HepG2 (cell line): ENCODE measurements around the gene DAPK1. TPM values are rescaled to one million over a fixed set of nuclear protein-coding genes. Genes with fewer than 3 reads are reported as not detected.

Source experiments
- ATF4 ChIP-seq, 2 experiments: fragments of 450-650 bp in 1 of 2; sonication (generic) in 1 of 2; formaldehyde crosslinking; IDR thresholded peaks; 2 replicates each; pipeline versions ENCODE4 v1.5.0 to v1.8.0; 2020 to 2022; ENCODE audit warnings: mild to moderate bottlenecking in 1 of 2, missing genetic modification reagents in 1 of 2
- DDIT3 ChIP-seq: sonication (generic); formaldehyde crosslinking; IDR thresholded peaks from 2 replicates; pipeline ENCODE4 v1.4.0; 2020; ENCODE audit warnings: mild to moderate bottlenecking, missing genetic modification reagents
- DR1 ChIP-seq: sonication (generic); formaldehyde crosslinking; IDR thresholded peaks from 2 replicates; pipeline ENCODE4 v1.8.0; 2021; ENCODE audit warnings: mild to moderate bottlenecking, missing genetic modification reagents, inconsistent platforms
- ESRRA ChIP-seq: sonication (generic); formaldehyde crosslinking; IDR thresholded peaks from 2 replicates; pipeline ENCODE4 v1.5.1; 2020; ENCODE audit warnings: mild to moderate bottlenecking, low read depth, missing genetic modification reagents
- KLF12 ChIP-seq: sonication (generic); formaldehyde crosslinking; IDR thresholded peaks from 2 replicates; pipeline ENCODE4 v1.4.0; 2020; ENCODE audit warnings: missing genetic modification reagents, borderline replicate concordance
- MIER3 ChIP-seq: IDR thresholded peaks from 2 replicates; pipeline ENCODE4 v1.6.1; 2016; ENCODE audit warnings: missing compliant biosample characterization, borderline replicate concordance
- RBFOX2 ChIP-seq: fragments of 200-400 bp; formaldehyde crosslinking; IDR thresholded peaks from 2 replicates; pipeline ENCODE4 v1.6.1; 2017; ENCODE audit warnings: low read depth, mild to moderate bottlenecking, low read length
- SP2 ChIP-seq: sonication (generic); formaldehyde crosslinking; IDR thresholded peaks from 2 replicates; pipeline ENCODE4 v1.5.1; 2020; ENCODE audit warnings: mild to moderate bottlenecking, missing genetic modification reagents
- SUZ12 ChIP-seq: fragments of 150-350 bp; IDR thresholded peaks from 2 replicates; pipeline ENCODE4 v1.6.1; 2014; ENCODE audit warnings: low read depth, low read length
- TARDBP ChIP-seq: sonication (generic); formaldehyde crosslinking; IDR thresholded peaks from 2 replicates; pipeline ENCODE4 v1.8.0; 2022; ENCODE audit warnings: mild to moderate bottlenecking, missing genetic modification reagents
- ZNF605 ChIP-seq: sonication (generic); formaldehyde crosslinking; IDR thresholded peaks from 2 replicates; pipeline ENCODE4 v1.8.0; 2022; ENCODE audit warnings: mild to moderate bottlenecking, missing genetic modification reagents
- ZNF609 ChIP-seq: sonication (generic); formaldehyde crosslinking; IDR thresholded peaks from 2 replicates; pipeline ENCODE4 v1.4.0; 2020; ENCODE audit warnings: mild to moderate bottlenecking, missing genetic modification reagents, borderline replicate concordance
- ZNF704 ChIP-seq: sonication (generic); formaldehyde crosslinking; IDR thresholded peaks from 2 replicates; pipeline ENCODE4 v1.8.1; 2023; ENCODE audit warnings: mild to moderate bottlenecking, inconsistent platforms, moderate library complexity, missing genetic modification reagents, borderline replicate concordance
- ZNF713 ChIP-seq: sonication (generic); formaldehyde crosslinking; IDR thresholded peaks from 2 replicates; pipeline ENCODE4 v1.4.0; 2020; ENCODE audit warnings: mild to moderate bottlenecking, missing genetic modification reagents
- polyA plus RNA-seq, 8 experiments: library from polyadenylated mRNA; depleted of rRNA in 3 of 8; stranded (reverse) in 7 of 8; unstranded in 1 of 8; fragments of >200 nt; fragmentation: Illumina TruSeq in 4 of 8; extraction: Trizol in 4 of 8; gene quantifications; 2 replicates each; pipeline versions ENCODE4 v1.2.1 to v1.2.3, GENCODE V29; 2011 to 2016; ENCODE audit warnings: low read depth in 4 of 8, missing spikeins in 1 of 8, mixed read lengths in 1 of 8; ENCODE audit not compliant: insufficient read depth in 1 of 8
- total RNA-seq, 5 experiments: library from RNA; depleted of rRNA; stranded (reverse); fragments of >200 nt; fragmentation: Illumina TruSeq; extraction: Trizol; gene quantifications; 2 replicates each; pipeline ENCODE4 v1.2.3, GENCODE V29; 2016; ENCODE audit warnings: low read depth in 1 of 5

The DAPK1 gene
- total and polyA plus RNA-seq, 2 of the 13 experiments (the other 11 are each of a cell fraction or from before 2014, with no cell fraction given), result 35.7 to 35.9 TPM

- TF ChIP-seq DDIT3 (CRISPR knock-in tag) (no peak), ZNF704 (CRISPR knock-in tag) (no peak), ESRRA (CRISPR knock-in tag) (no peak), ATF4 (CRISPR knock-in tag; IDR thresholded peaks at IDR 0.05) (no peak), SUZ12 (no peak), DR1 (CRISPR knock-in tag) (no peak), KLF12 (CRISPR knock-in tag) (no peak; the same call in 1 of the 2 replicates), MIER3 (CRISPR knock-in tag) (peak; percentile 14; the same call in 1 of the 2 replicates), RBFOX2 (no peak), ZNF609 (peak; percentile 80; the same call in 1 of the 2 replicates), ZNF605 (CRISPR knock-in tag) (no peak), ZNF713 (CRISPR knock-in tag) (no peak), TARDBP (peak; percentile 29; the same call in 1 of the 2 replicates), SP2 (CRISPR knock-in tag) (no peak)
Measured at GRCh38 chr9:87570000-87570908, 72.6 kb downstream of the DAPK1 start (continued).
